Rectal smooth muscle tissue (tissue), 1 donor: ENCODE data around the gene PTPRO.

ENCODE experiments used
- H3K27ac ChIP-seq: one replicate; pipeline ENCODE4 v1.7.0; 2013; ENCODE audit warnings: low read depth, low read length, inconsistent platforms
- H3K27me3 ChIP-seq: one replicate; pipeline ENCODE4 v1.7.0; 2013; ENCODE audit warnings: low read length; ENCODE audit not compliant: control insufficient read depth, insufficient read depth
- H3K36me3 ChIP-seq: one replicate; pipeline ENCODE4 v1.7.0; 2013; ENCODE audit warnings: low read length; ENCODE audit not compliant: control insufficient read depth, insufficient read depth
- H3K4me1 ChIP-seq: one replicate; pipeline ENCODE4 v1.7.0; 2013; ENCODE audit warnings: low read length; ENCODE audit not compliant: control insufficient read depth, insufficient read depth
- H3K4me3 ChIP-seq: one replicate; pipeline ENCODE4 v1.7.0; 2013; ENCODE audit warnings: low read length
- H3K9ac ChIP-seq: one replicate; pipeline ENCODE4 v1.7.0; 2013; ENCODE audit warnings: low read length

The PTPRO gene

GRCh38 chr12:15536446-15536845 is 214.1 kb downstream of the PTPRO start:
- no peaks in the 10 kb centered on the region for H3K36me3 ChIP-seq
- H3K9ac ChIP-seq = no peak overlapping the region
- H3K27ac ChIP-seq = no peak overlapping the region
- H3K4me1 ChIP-seq = peaks cover 5% of the 10 kb centered on the region
- no peak overlapping the region for H3K4me3 ChIP-seq
- H3K27me3 ChIP-seq = no peaks in the 10 kb centered on the region

- Histone ChIP-seq H3K36me3 (no peaks in the 10 kb centered on the region), H3K27me3 (no peaks in the 10 kb centered on the region), H3K4me3 (no peak overlapping the region), H3K27ac (no peak overlapping the region), H3K4me1 (peaks cover 5% of the 10 kb centered on the region), H3K9ac (no peak overlapping the region)
These were observed 216.6 kb downstream of the PTPRO start for GRCh38 chr12:15538881-15539280.

GRCh38 chr12:15540005-15540404 is 217.7 kb downstream of the PTPRO start:
- Histone ChIP-seq H3K4me3 (no peak overlapping the region), H3K9ac (no peak overlapping the region), H3K27ac (no peak overlapping the region), H3K36me3 (no peaks in the 10 kb centered on the region), H3K27me3 (no peaks in the 10 kb centered on the region), H3K4me1 (peaks cover 5% of the 10 kb centered on the region)

GRCh38 chr12:15540469-15540872 is 218.2 kb downstream of the PTPRO start:
- H3K4me1 ChIP-seq = peaks cover 5% of the 10 kb centered on the region
- no peak overlapping the region for H3K4me3 ChIP-seq
- H3K27me3 ChIP-seq = no peaks in the 10 kb centered on the region
- H3K36me3 ChIP-seq = no peaks in the 10 kb centered on the region
- H3K9ac ChIP-seq = no peak overlapping the region
- H3K27ac ChIP-seq = peak overlapping the region; percentile 17

GRCh38 chr12:15541996-15542631 is 219.8 kb downstream of the PTPRO start:
- Histone ChIP-seq H3K9ac (no peak overlapping the region), H3K4me1 (peaks cover 2% of the 10 kb centered on the region), H3K27me3 (no peaks in the 10 kb centered on the region), H3K4me3 (no peak overlapping the region), H3K27ac (no peak overlapping the region), H3K36me3 (no peaks in the 10 kb centered on the region)

- H3K36me3 ChIP-seq = no peaks in the 10 kb centered on the region
- H3K27me3 ChIP-seq = no peaks in the 10 kb centered on the region
- H3K27ac ChIP-seq = no peak overlapping the region
- peaks cover 2% of the 10 kb centered on the region for H3K4me1 ChIP-seq
- H3K9ac ChIP-seq = no peak overlapping the region
- H3K4me3 ChIP-seq = no peak overlapping the region
These were observed 221.0 kb downstream of the PTPRO start for GRCh38 chr12:15543347-15543746.

- Histone ChIP-seq H3K9ac (no peak overlapping the region), H3K36me3 (no peaks in the 10 kb centered on the region), H3K4me3 (no peak overlapping the region), H3K4me1 (peaks cover 2% of the 10 kb centered on the region), H3K27me3 (no peaks in the 10 kb centered on the region), H3K27ac (no peak overlapping the region)
These were observed 222.3 kb downstream of the PTPRO start for GRCh38 chr12:15544589-15544988.

- Histone ChIP-seq H3K27me3 (no peaks in the 10 kb centered on the region), H3K27ac (no peak overlapping the region), H3K9ac (no peak overlapping the region), H3K4me1 (no peaks in the 10 kb centered on the region), H3K36me3 (no peaks in the 10 kb centered on the region), H3K4me3 (no peak overlapping the region)
These were observed 223.0 kb downstream of the PTPRO start for GRCh38 chr12:15545334-15545733.

GRCh38 chr12:15546102-15546701 is 223.9 kb downstream of the PTPRO start:
- no peak overlapping the region for H3K9ac ChIP-seq

GRCh38 chr12:15547063-15547462 is 224.8 kb downstream of the PTPRO start:
- no peaks in the 10 kb centered on the region for H3K36me3 ChIP-seq
- no peaks in the 10 kb centered on the region for H3K4me1 ChIP-seq
- H3K27me3 ChIP-seq = no peaks in the 10 kb centered on the region
- no peak overlapping the region for H3K9ac ChIP-seq
- H3K4me3 ChIP-seq = peak overlapping the region; percentile 38
- H3K27ac ChIP-seq = no peak overlapping the region

More at GRCh38 chr12:15546102-15546701, 223.9 kb downstream of the PTPRO start:
- no peaks in the 10 kb centered on the region for H3K4me1 ChIP-seq
- no peaks in the 10 kb centered on the region for H3K27me3 ChIP-seq
- H3K36me3 ChIP-seq = no peaks in the 10 kb centered on the region
- peak overlapping the region; percentile 7 for H3K27ac ChIP-seq
- H3K4me3 ChIP-seq = no peak overlapping the region

- no peaks in the 10 kb centered on the region for H3K4me1 ChIP-seq
- H3K27ac ChIP-seq = no peak overlapping the region
- H3K27me3 ChIP-seq = no peaks in the 10 kb centered on the region
- no peak overlapping the region for H3K9ac ChIP-seq
- no peaks in the 10 kb centered on the region for H3K36me3 ChIP-seq
- H3K4me3 ChIP-seq = peak overlapping the region; percentile 38
These were observed 225.4 kb downstream of the PTPRO start for GRCh38 chr12:15547691-15548090.

GRCh38 chr12:15550793-15551192 is 228.5 kb downstream of the PTPRO start:
- Histone ChIP-seq H3K36me3 (no peaks in the 10 kb centered on the region), H3K27ac (no peak overlapping the region), H3K4me3 (no peak overlapping the region), H3K4me1 (no peaks in the 10 kb centered on the region), H3K27me3 (no peaks in the 10 kb centered on the region), H3K9ac (no peak overlapping the region)

GRCh38 chr12:15555446-15555845 is 233.1 kb downstream of the PTPRO start:
- no peaks in the 10 kb centered on the region for H3K27me3 ChIP-seq
- H3K9ac ChIP-seq = no peak overlapping the region
- no peak overlapping the region for H3K27ac ChIP-seq
- H3K4me1 ChIP-seq = no peaks in the 10 kb centered on the region
- no peak overlapping the region for H3K4me3 ChIP-seq
- H3K36me3 ChIP-seq = no peaks in the 10 kb centered on the region
